NOMO-1 (cell line): ENCODE data around the gene SPNS2.

Experiments
- DNase-seq, 2 experiments: peaks; one replicate each; lab custom pipeline; 2025; ENCODE audit not compliant: unreplicated experiment in 2 of 2; lab: John Stamatoyannopoulos, UW

Gene SPNS2

GRCh38 chr17:4548721-4549531, 50.2 kb downstream of the SPNS2 start:
- no peak for DNase-seq

DNA sequence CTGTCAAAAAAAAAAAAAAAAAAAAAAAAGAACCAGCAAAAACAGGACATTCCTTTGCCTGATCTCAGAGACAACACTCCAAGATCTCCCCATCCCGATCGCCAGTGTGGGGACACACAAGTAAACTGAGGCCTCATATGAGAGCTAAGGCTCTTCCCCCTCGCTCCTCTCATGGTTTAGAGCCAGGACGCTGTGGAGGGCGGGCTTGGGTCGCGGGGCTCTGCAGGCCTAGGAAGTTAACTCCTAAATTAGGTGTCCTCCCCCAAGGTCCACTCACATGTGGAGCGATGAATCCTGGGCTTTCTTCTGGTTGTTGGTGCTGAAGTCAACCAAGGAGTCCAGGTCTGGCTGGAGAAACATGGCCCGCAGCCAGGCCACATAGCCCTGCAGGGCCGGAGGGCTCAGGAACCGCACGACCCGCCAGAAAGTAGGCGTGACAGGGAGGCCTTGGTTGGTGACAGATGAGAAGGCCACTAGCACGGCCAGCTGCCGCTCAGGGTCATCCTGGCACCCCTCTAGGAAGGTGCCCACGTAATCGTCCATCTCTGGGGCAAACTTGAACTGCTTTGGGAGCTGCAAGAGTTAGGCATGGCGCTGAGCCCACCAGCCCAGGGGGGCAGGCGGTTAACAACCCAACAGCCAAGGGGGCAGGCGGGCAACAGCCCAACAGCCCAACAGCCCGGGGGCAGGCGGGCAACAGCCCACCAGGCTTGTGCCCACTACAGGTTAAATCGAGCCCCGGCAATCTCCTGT, 51.3 kb downstream of the SPNS2 start:
- no peak for DNase-seq

- DNase-seq: no peak
These were observed 51.9 kb downstream of the SPNS2 start for GRCh38 chr17:4550534-4551039.

- no peak for DNase-seq
These were observed 52.5 kb downstream of the SPNS2 start for GRCh38 chr17:4551141-4551540.

- DNase-seq: no peak
These were observed 53.3 kb downstream of the SPNS2 start for GRCh38 chr17:4551796-4552525.

GRCh38 chr17:4553669-4554068, 55.0 kb downstream of the SPNS2 start:
- DNase-seq: no peak

- no peak for DNase-seq
These were observed 55.8 kb downstream of the SPNS2 start for GRCh38 chr17:4554441-4554996.

- peak; percentile 96 to 97 for DNase-seq
These were observed 56.5 kb downstream of the SPNS2 start, which contains the start of gene MYBBP1A for GRCh38 chr17:4554997-4555799. Gene MYBBP1A, minus strand, starts transcription at chr17:4555384. Its CDS starts 60 bp downstream, at chr17:4555324.

GRCh38 chr17:4555873-4556759, 57.4 kb downstream of the SPNS2 start:
- DNase-seq: no peak

GRCh38 chr17:4556996-4557395, 58.3 kb downstream of the SPNS2 start:
- no peak for DNase-seq

GRCh38 chr17:4557626-4558346, 59.1 kb downstream of the SPNS2 start:
- DNase-seq: no peak

- no peak for DNase-seq
These were observed 59.8 kb downstream of the SPNS2 start for GRCh38 chr17:4558347-4558971.

- no peak for DNase-seq
These were observed 60.6 kb downstream of the SPNS2 start for GRCh38 chr17:4559139-4559791.

- DNase-seq: no peak
These were observed 61.3 kb downstream of the SPNS2 start for GRCh38 chr17:4559966-4560365.

GRCh38 chr17:4560421-4560820, 61.7 kb downstream of the SPNS2 start, which contains the start of gene GGT6:
Gene GGT6, minus strand, starts transcription at chr17:4560577. Its CDS starts 56 bp downstream, at chr17:4560521.
- DNase-seq: no peak

DNA sequence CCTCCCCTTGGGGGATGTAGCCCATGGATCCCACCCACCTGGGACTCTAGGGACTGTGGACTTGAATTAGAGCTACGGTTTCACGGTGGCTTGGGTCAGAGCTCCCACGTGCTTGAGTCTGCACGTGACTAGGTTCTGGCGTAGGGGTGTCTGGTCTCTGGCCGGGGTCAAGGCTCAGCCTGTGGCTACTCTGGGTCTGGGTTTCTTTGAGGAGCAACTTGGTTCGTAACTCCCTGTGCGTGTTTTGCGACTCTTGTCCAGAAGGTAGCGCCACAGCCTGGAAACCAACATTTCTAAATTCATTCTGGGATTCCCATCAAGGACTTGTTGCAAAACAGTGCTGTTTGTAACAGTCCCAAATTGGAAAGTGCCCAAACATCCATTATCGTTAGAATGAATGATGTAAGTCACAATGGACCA, 62.2 kb downstream of the SPNS2 start:
- no peak for DNase-seq
